DMS53 (cell line): ENCODE results near the gene SSR3.
A peak's percentile ranks its signal among the peaks of the same experiment; 100 is the strongest.
"Not testable (repeated sequence)": the region's sequence is repeated elsewhere in the genome, so short reads cannot be mapped to it uniquely, and the experiment has no call there.

Experiments
- DNase-seq: peaks from one replicate; lab custom pipeline; 2025; lab: John Stamatoyannopoulos, UW

SSR3 gene

GRCh38 chr3:156575641-156576040 is 20.7 kb upstream of the SSR3 start:
- no peak for DNase-seq

- not testable (repeated sequence) for DNase-seq
Measured at GRCh38 chr3:156569881-156570280, 15.0 kb upstream of the SSR3 start.

- DNase-seq = not testable (repeated sequence)
Measured at GRCh38 chr3:156569016-156569415, 14.1 kb upstream of the SSR3 start.

- DNase-seq = no peak
Measured at GRCh38 chr3:156563900-156564682, 9.2 kb upstream of the SSR3 start.

GRCh38 chr3:156562486-156562885 is 7.6 kb upstream of the SSR3 start:
- not testable (repeated sequence) for DNase-seq

GRCh38 chr3:156561533-156561932 is 6.6 kb upstream of the SSR3 start:
- DNase-seq = no peak

GRCh38 chr3:156559321-156559720 is 4.4 kb upstream of the SSR3 start:
- no peak for DNase-seq

GRCh38 chr3:156558389-156558788 is 3.5 kb upstream of the SSR3 start:
- no peak for DNase-seq

GRCh38 chr3:156554515-156554841 is 439 bp downstream of the SSR3 start:
- no peak for DNase-seq

- DNase-seq = peak; percentile 15
Measured at GRCh38 chr3:156553705-156554356, 1.1 kb downstream of the SSR3 start.

GRCh38 chr3:156552973-156553372 is 1.9 kb downstream of the SSR3 start:
- no peak for DNase-seq

GRCh38 chr3:156551746-156552145 is 3.2 kb downstream of the SSR3 start:
- DNase-seq = no peak

GRCh38 chr3:156551261-156551660 is 3.7 kb downstream of the SSR3 start:
- DNase-seq = no peak

- no peak for DNase-seq
Measured at GRCh38 chr3:156548902-156549301, 6.0 kb downstream of the SSR3 start.

- no peak for DNase-seq
Measured at GRCh38 chr3:156548041-156548687, 6.8 kb downstream of the SSR3 start.

- DNase-seq = no peak
Measured at GRCh38 chr3:156547637-156548036, 7.3 kb downstream of the SSR3 start.

- DNase-seq = no peak
Measured at GRCh38 chr3:156543043-156543555, 11.8 kb downstream of the SSR3 start.

GRCh38 chr3:156542101-156543042 is 12.5 kb downstream of the SSR3 start:
- DNase-seq = no peak

- no peak for DNase-seq
Measured at GRCh38 chr3:156539802-156540201, 15.1 kb downstream of the SSR3 start.

- DNase-seq = no peak
Measured at GRCh38 chr3:156539051-156539450, 15.9 kb downstream of the SSR3 start.

GRCh38 chr3:156536524-156537316 is 18.2 kb downstream of the SSR3 start:
- peak; percentile 22 for DNase-seq
